Naive thymus-derived CD8-positive, alpha-beta T cell (primary cell): ENCODE results near the gene SEL1L3. TPM values are rescaled to one million over a fixed set of nuclear protein-coding genes. Genes with fewer than 3 reads are reported as not detected.

ENCODE experiments used
- ATAC-seq, 2 donors: fragments of 150-1000 bp; cut with Tn5 transposase in 1 of 2; sonication (Bioruptor Pico), chemical (Tn5 transposase) in 1 of 2; 1 replicate in 1 of 2; 2 replicates in 1 of 2; pipeline ENCODE4 v1.10.0; 2021; ENCODE audit warnings: mild to moderate bottlenecking in 2 of 2, moderate library complexity in 2 of 2
- POLR2A ChIA-PET: fragments of 350-600 bp; sonication (Branson Sonifier 250); formaldehyde crosslinking; loops from one replicate; lab custom pipeline; 2021; ENCODE audit warnings: antibody characterized with exemption; lab: Charles Lee
- DNase-seq, 10 donors: peaks; one replicate each; pipeline versions ENCODE4 v3.0.0 to v3.0.0-alpha.2; 2020 to 2022
- H3K27ac Mint-ChIP-seq, 10 donors: one replicate each; pipeline ENCODE4 v1.8.0; 2020 to 2022; ENCODE audit warnings: mild to moderate bottlenecking in 10 of 10, mixed read lengths in 10 of 10, moderate library complexity in 4 of 10, inconsistent platforms in 1 of 10
- H3K27me3 Mint-ChIP-seq, 5 donors: one replicate each; pipeline ENCODE4 v1.8.0; 2021 to 2022; ENCODE audit warnings: mixed read lengths in 5 of 5
- H3K36me3 Mint-ChIP-seq, 3 donors: one replicate each; pipeline ENCODE4 v1.8.0; 2020 to 2022; ENCODE audit warnings: mixed read lengths in 3 of 3, mild to moderate bottlenecking in 2 of 3, inconsistent platforms in 1 of 3
- H3K4me1 Mint-ChIP-seq, 4 donors: one replicate each; pipeline ENCODE4 v1.8.0; 2021 to 2022; ENCODE audit warnings: mixed read lengths in 4 of 4
- H3K4me3 Mint-ChIP-seq, 10 donors: one replicate each; pipeline ENCODE4 v1.8.0; 2020 to 2022; ENCODE audit warnings: mild to moderate bottlenecking in 10 of 10, mixed read lengths in 10 of 10, moderate library complexity in 6 of 10, inconsistent platforms in 1 of 10
- H3K9me3 Mint-ChIP-seq, 9 donors: one replicate each; pipeline ENCODE4 v1.8.0; 2020 to 2022; ENCODE audit warnings: mixed read lengths in 9 of 9, mild to moderate bottlenecking in 3 of 9, inconsistent platforms in 1 of 9, moderate library complexity in 1 of 9
- polyA plus RNA-seq, 3 donors: library from polyadenylated mRNA; unstranded; fragments of 300-500 nt; fragmentation: Illumina TruSeq; gene quantifications; one replicate each; pipeline ENCODE4 v1.2.3, GENCODE V29; 2021
- total RNA-seq, 8 experiments: library from RNA in 2 of 8; stranded (reverse) in 2 of 8; gene quantifications; one replicate each; pipeline ENCODE4 v1.2.3 and lab custom pipeline; 2021 to 2026

SEL1L3 gene
- total and polyA plus RNA-seq, 5 experiments from 2014 or later = 19.2 to 57.2 (median 35.1) TPM

DNA sequence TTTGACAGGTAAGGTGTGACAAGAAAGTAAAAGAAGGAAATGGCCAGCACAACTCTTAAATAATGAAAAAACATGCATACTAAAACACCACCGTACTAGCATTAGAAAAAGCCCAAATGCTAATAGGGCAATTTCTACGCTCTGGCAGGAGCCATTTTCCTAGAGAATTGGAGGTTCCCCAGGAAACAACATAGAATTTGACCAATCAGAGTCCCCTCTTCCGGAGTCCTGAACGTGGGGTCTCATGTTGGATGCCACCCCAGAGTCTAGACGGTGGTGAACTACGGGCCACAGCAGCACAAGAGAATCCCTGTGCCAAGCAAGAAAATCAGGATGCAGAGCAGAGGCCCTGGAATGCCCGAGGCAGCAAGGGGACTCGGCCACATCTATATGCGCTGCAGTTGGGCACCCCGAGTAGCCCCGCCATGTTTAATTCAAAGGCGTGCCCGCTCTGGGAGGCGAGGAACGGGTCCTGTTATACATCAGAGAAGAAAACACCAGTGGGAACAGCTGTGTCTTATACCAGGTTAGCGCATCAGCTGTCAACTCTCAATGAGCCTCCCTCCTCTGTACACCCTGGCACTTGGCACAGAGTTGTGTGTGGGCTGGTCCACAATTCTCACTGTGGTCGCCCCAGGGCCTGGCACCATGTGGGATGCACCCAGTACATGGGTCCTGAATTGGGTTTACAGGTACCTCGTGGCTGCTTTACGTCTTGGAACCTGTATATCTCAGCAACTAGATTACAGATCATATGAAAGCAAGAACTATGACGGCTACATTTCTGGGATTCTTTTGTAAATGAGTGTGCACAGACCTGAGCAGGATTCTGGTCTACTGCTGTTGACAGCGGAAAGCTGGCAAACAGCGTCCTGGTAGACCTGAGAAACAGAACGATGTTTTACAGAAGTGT, 52.1 kb downstream of the SEL1L3 start:
- no peaks in the 10 kb centered on the region for H3K27me3 Mint-ChIP-seq
- peaks cover 0 to 90% (median 19%) of the 10 kb centered on the region in 3 donors for H3K36me3 Mint-ChIP-seq
- no peak for ATAC-seq
- POLR2A ChIA-PET = no interaction called here
- H3K27ac Mint-ChIP-seq = peak overlapping the region in 1 of 10 donors; percentile 20
- H3K4me3 Mint-ChIP-seq = no peak overlapping the region
- no peaks in the 10 kb centered on the region for H3K9me3 Mint-ChIP-seq
- DNase-seq = no peak
- H3K4me1 Mint-ChIP-seq = peaks cover 0 to 5% (median 0%) of the 10 kb centered on the region in 4 donors

DNA sequence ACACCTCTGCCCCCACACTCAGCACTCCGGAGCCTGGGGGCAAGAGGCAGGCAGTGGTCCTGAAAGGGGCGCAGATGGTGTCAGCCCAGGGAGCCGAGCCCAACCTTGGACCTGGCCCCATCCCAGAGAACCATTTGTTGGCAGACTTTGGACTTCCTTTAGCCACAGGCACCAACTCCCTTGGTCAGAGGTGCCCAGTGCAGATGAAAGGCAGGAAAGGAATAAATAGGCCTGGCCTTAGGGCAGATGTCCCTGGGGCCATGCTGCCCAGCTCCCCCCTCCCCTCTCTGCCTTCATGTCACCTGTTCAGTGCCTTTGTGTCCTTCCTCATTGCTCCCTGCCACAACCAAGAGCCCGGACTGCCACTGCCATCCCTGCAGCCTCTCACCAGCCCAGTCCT, 52.8 kb downstream of the SEL1L3 start:
- H3K27ac Mint-ChIP-seq = peak overlapping the region in 1 of 10 donors; percentile 58
- H3K9me3 Mint-ChIP-seq = no peaks in the 10 kb centered on the region
- no peak for DNase-seq
- H3K36me3 Mint-ChIP-seq = peaks cover 0 to 89% (median 17%) of the 10 kb centered on the region in 3 donors
- ATAC-seq = no peak
- POLR2A ChIA-PET = no interaction called here
- no peak overlapping the region for H3K4me3 Mint-ChIP-seq
- H3K4me1 Mint-ChIP-seq = peaks cover 0 to 5% (median 0%) of the 10 kb centered on the region in 4 donors
- H3K27me3 Mint-ChIP-seq = no peaks in the 10 kb centered on the region

DNA sequence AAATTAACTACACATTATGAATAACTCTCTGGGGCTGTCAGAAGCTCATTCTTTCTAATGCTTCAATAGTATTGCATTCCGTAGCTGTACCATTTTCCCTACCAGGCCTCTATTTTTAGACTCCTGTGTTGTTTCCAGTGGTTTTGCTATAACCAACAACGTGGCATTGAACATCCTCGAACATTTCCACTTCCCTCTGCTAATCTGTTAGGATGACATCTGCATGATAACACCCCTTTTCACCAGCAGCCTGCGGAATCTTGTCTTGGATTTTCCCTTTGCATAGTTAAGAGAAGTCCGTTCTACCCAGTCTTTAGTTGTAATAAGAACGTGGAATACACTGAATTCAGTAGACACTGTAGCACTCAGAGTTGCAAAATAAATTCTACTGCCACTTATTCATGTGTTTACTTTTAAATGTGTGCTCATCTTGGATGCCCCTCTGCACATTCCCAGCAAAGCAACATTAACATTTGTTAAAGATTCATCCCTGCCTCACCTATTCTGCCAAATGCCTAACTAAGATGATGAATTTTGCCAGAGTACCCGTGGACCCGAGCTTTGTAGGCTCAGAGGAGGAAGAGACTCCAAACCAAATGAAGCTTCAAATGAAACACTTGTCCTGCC, 55.6 kb downstream of the SEL1L3 start:
- no peak for DNase-seq
- POLR2A ChIA-PET = no interaction called here
- H3K27ac Mint-ChIP-seq = no peak overlapping the region
- H3K9me3 Mint-ChIP-seq = no peaks in the 10 kb centered on the region
- no peaks in the 10 kb centered on the region for H3K27me3 Mint-ChIP-seq
- H3K4me1 Mint-ChIP-seq = peaks cover 0 to 1% (median 0%) of the 10 kb centered on the region in 4 donors
- ATAC-seq = no peak
- H3K36me3 Mint-ChIP-seq = peaks cover 0 to 87% (median 17%) of the 10 kb centered on the region in 3 donors
- no peak overlapping the region for H3K4me3 Mint-ChIP-seq

DNA sequence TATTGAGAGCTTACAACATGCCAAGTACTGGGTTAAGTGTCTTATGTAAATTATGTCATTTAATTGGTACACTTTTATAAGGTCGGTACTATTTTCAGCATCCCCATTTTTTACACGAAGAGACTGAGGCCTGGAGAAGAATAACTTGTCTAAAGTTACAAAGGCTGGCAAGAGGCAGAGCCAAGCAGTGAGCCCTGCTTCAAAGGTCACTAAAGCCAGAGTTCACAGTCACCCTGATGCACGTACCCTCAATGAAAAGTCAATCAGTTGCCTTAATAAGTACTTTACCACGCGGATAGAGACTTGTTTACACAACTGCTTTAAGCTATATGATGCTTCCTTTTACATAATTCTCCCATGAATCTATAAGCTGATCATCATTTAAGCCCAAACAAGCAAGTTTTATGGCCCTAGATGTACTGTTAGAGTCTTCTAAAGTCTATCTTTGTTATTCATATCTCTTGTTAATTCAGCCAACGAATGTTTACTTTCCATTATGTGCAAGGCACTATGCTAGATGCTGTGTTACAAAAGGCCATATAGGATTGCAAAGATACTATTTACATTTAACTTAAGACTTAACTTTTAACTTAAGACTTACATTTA, 57.4 kb downstream of the SEL1L3 start:
- POLR2A ChIA-PET = no interaction called here
- no peak for ATAC-seq
- Mint-ChIP-seq H3K9me3 (no peaks in the 10 kb centered on the region), H3K27me3 (no peaks in the 10 kb centered on the region), H3K4me3 (no peak overlapping the region), H3K4me1 (no peaks in the 10 kb centered on the region), H3K36me3 (peaks cover 1 to 85% (median 18%) of the 10 kb centered on the region in 3 donors), H3K27ac (no peak overlapping the region)
- no peak for DNase-seq

DNA sequence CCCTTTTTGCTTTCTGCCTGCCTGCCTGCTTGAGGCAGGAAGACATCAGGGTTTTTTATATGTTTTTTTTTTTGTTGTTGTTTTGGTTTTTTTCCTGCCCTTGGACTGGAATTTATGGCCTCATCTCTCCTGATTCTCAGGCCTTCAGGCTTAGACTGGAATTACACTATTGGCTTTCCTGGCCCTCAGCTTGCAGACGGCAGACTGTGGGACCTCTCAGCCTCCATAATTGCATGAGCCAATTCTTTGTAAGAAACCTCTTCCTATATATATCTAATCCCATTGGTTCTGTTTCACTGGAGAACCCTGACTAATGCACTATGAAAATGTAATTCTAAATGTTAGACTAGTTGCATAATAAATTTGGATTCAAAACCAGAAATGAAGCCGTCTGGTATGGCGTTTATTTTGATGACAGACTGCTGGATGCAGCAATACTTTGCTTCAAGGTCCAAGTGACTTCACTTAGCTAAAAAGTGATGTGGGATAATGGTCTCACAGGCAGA, 59.0 kb downstream of the SEL1L3 start:
- H3K9me3 Mint-ChIP-seq = no peaks in the 10 kb centered on the region
- DNase-seq (no peak), ATAC-seq (no peak)
- H3K27me3 Mint-ChIP-seq = no peaks in the 10 kb centered on the region
- H3K27ac Mint-ChIP-seq = no peak overlapping the region
- peaks cover 12 to 91% (median 31%) of the 10 kb centered on the region in 3 donors for H3K36me3 Mint-ChIP-seq
- H3K4me3 Mint-ChIP-seq = no peak overlapping the region
- peaks cover 0 to 6% (median 0%) of the 10 kb centered on the region in 4 donors for H3K4me1 Mint-ChIP-seq
- POLR2A ChIA-PET = no interaction called here

DNA sequence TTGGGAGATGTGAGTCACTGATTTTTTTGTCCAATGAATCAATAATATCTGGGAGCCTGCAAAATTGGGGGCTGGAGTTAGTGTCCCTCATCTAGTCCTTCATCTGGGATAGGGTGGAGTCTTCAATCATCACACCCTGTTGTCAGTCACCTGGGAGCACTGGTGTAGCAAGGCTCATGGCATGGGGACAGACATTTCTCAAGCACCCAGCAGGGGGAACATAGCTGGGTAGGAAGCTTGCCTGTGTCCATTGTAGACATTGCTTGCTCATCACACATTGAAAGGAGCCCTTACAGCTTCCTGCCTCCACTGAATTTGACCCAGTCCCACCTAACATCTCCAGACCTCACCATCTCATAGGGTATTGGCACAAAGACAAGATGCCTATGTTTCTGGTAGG, 61.2 kb downstream of the SEL1L3 start:
- H3K4me3 Mint-ChIP-seq = no peak overlapping the region
- POLR2A ChIA-PET = no interaction called here
- no peaks in the 10 kb centered on the region for H3K9me3 Mint-ChIP-seq
- DNase-seq = no peak
- ATAC-seq = no peak
- H3K27ac Mint-ChIP-seq = peak overlapping the region in 1 of 10 donors; percentile 8
- peaks cover 12 to 94% (median 43%) of the 10 kb centered on the region in 3 donors for H3K36me3 Mint-ChIP-seq
- no peaks in the 10 kb centered on the region for H3K27me3 Mint-ChIP-seq
- H3K4me1 Mint-ChIP-seq = peaks cover 0 to 8% (median 0%) of the 10 kb centered on the region in 4 donors

DNA sequence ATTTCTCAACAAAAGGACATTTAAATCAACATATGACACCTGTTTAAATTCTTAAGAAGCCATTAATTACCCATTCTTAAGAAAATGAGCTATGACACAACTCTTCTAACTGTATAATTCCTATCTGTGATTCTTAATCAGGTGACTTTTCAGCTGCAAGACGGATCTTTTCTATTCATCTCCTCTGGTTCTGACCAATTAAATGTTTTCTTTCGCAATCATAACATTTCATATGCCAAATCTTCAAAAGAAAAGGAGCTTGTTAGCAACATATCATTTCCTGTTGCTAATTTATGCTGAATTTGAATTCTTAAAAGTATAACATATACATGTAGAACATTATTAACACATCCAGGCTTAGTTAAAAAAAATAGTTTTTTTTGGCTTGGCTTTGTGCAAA, 62.5 kb downstream of the SEL1L3 start:
- Mint-ChIP-seq H3K4me3 (no peak overlapping the region), H3K27ac (no peak overlapping the region), H3K9me3 (no peaks in the 10 kb centered on the region), H3K27me3 (no peaks in the 10 kb centered on the region), H3K36me3 (peaks cover 15 to 95% (median 52%) of the 10 kb centered on the region in 3 donors), H3K4me1 (peaks cover 0 to 8% (median 0%) of the 10 kb centered on the region in 4 donors)
- POLR2A ChIA-PET = no interaction called here
- ATAC-seq = no peak
- no peak for DNase-seq

DNA sequence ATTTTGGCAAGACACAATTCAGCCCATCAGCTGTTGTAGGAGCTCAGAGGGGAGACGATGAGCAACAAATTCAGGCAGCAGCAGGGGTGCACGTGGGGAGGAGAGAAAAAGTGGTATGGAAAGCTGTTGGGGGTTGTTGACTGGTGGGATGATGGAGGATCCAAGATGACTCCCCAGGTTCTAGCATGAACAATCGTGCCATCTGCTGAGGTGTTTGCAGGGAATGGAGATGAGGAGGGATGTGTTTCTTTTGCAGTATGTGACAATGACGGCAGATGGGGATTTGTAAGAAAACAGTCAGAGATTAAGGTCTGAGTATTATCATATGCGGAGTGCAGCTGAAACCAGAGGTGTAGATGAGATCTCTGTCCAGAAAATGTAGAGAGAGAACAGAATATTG, 63.3 kb downstream of the SEL1L3 start:
- peaks cover 17 to 95% (median 57%) of the 10 kb centered on the region in 3 donors for H3K36me3 Mint-ChIP-seq
- DNase-seq (no peak), ATAC-seq (no peak)
- no peaks in the 10 kb centered on the region for H3K9me3 Mint-ChIP-seq
- POLR2A ChIA-PET = no interaction called here
- peaks cover 0 to 10% (median 0%) of the 10 kb centered on the region in 4 donors for H3K4me1 Mint-ChIP-seq
- H3K4me3 Mint-ChIP-seq = no peak overlapping the region
- peak overlapping the region in 1 of 10 donors; percentile 1 for H3K27ac Mint-ChIP-seq
- H3K27me3 Mint-ChIP-seq = no peaks in the 10 kb centered on the region

DNA sequence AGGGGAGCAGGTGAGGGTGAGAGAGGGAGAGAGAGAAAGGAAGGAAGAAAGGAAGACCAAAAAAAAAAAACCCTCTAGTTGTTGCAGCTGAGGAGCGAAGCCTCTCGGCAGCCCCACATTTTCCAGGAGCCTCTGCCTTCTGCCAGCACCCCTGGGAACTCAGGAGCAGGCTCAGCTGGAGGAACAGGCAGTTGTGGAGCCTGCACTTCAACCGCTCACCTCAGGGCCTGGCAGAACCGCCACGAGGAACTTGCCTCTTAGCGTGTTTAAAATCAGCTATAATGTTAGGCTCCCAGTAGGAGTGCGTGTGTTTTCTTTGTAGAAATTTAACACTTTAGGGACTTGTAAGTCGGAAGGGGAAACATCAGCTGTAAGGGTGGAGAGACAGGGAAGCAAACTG, 65.7 kb downstream of the SEL1L3 start:
- no peak overlapping the region for H3K4me3 Mint-ChIP-seq
- POLR2A ChIA-PET = no interaction called here

DNA sequence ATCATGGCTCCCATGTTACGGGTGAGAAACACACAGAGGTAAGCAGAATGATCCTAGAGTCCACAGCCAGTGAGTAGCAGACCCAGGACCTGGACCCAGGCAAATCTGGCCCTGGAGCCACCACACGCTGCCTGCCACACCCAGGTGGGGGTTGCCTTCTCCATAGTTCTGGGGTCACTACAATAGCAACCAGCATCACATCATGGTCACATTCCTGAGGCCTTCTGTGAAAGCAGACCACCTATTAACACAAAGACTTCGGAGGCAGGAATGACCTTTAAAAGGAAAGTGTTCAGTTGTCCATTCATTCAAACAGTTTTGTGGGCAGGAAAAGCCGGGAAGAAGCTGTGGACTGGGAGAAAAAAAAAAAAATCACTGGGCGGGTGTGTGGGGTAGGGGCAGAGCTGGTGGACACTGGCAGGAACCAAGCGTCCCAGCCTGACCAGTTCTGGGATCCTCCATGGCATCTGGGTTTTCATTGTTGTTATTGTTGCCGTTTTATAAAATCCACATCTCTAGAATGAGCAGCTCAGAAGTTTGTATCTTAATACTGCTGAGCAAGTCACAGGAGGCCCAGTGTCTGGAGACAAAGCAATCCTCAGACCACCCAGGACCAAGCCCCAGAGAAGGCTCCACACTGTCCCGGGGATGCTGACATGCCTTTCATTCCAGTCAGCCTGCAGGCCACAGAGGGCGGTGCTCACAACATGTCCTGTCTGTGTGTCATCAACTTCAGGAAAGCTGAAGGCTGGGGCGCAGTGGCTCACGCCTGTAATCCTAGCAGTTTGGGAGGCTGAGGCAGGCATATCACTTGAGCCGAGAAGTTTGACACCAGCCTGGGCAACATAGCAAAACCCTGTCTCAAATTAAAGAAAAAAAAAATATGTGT, 67.0 kb downstream of the SEL1L3 start:
- no peak overlapping the region for H3K4me3 Mint-ChIP-seq
- no peaks in the 10 kb centered on the region for H3K9me3 Mint-ChIP-seq
- no peaks in the 10 kb centered on the region for H3K27me3 Mint-ChIP-seq
- peak overlapping the region in 1 of 10 donors; percentile 74 for H3K27ac Mint-ChIP-seq
- peaks cover 0 to 10% (median 0%) of the 10 kb centered on the region in 4 donors for H3K4me1 Mint-ChIP-seq
- ATAC-seq = no peak
- DNase-seq = no peak
- POLR2A ChIA-PET = no interaction called here
- H3K36me3 Mint-ChIP-seq = peaks cover 30 to 93% (median 65%) of the 10 kb centered on the region in 3 donors

More for the DNA sequence above, 65.7 kb downstream of the SEL1L3 start:
- H3K27me3 Mint-ChIP-seq = no peaks in the 10 kb centered on the region
- peak overlapping the region in 1 of 10 donors; percentile 67 for H3K27ac Mint-ChIP-seq
- peaks cover 0 to 10% (median 0%) of the 10 kb centered on the region in 4 donors for H3K4me1 Mint-ChIP-seq
- no peaks in the 10 kb centered on the region for H3K9me3 Mint-ChIP-seq
- DNase-seq (no peak), ATAC-seq (no peak)
- peaks cover 27 to 95% (median 65%) of the 10 kb centered on the region in 3 donors for H3K36me3 Mint-ChIP-seq

DNA sequence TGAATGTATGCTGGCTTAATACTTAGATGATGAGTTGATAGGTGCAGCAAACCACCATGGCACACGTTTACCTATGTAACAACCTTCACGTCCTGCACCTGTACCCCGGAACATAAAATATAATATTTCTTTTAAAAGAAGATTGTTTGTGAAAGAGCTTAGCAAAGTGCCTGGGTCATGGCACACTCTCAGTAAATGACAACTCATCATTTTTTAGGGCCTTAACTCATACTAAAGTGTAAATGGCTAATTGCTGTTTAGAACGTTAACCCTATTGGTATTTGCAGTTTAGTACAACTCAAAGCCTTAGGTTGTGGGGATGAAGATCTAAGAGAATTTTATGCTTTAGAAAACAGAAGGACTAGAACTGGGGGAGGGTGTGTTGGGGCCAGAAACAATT, 67.7 kb downstream of the SEL1L3 start:
- POLR2A ChIA-PET = no interaction called here
- Mint-ChIP-seq H3K4me3 (no peak overlapping the region), H3K4me1 (peaks cover 0 to 10% (median 0%) of the 10 kb centered on the region in 4 donors), H3K9me3 (no peaks in the 10 kb centered on the region), H3K27me3 (no peaks in the 10 kb centered on the region), H3K36me3 (peaks cover 26 to 93% (median 68%) of the 10 kb centered on the region in 3 donors), H3K27ac (no peak overlapping the region)
- ATAC-seq (no peak), DNase-seq (no peak)

DNA sequence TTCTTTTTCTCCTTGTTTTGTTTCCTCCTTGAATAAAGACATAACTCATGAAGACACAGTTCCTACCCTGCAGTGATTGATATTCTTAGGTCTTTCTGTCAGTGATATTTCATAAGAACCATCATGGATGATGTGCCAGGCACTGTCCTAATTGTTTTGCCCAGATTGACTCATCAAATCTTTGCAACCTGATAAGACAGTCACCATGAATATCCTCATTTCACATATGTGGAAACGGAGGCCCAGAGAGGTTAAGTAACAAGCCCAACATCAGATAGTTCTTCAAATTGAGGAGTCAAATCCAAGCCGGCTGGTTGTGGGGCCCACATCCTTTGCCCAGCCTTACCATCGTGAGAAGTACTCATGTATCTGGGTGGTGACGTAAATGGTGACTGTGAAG, 69.9 kb downstream of the SEL1L3 start:
- DNase-seq (no peak), ATAC-seq (no peak)
- no peaks in the 10 kb centered on the region for H3K27me3 Mint-ChIP-seq
- peaks cover 28 to 93% (median 58%) of the 10 kb centered on the region in 3 donors for H3K36me3 Mint-ChIP-seq
- H3K4me3 Mint-ChIP-seq = no peak overlapping the region
- H3K4me1 Mint-ChIP-seq = peaks cover 0 to 4% (median 0%) of the 10 kb centered on the region in 4 donors
- H3K9me3 Mint-ChIP-seq = peaks cover 0 to 3% (median 0%) of the 10 kb centered on the region in 9 donors
- H3K27ac Mint-ChIP-seq = no peak overlapping the region
- POLR2A ChIA-PET = no interaction called here
